ENCODE results near the gene NRG2.

GRCh38 chr5:140024928-140025327, 18.2 kb downstream of the NRG2 start:
- no peak for TF ChIP-seq CTCF (IDR thresholded peaks at IDR 0.05; ENCODE audit: insufficient read depth, low read length, poor library complexity, severe bottlenecking)
- no peak for TF ChIP-seq EZH2phosphoT487 (conservative IDR thresholded peaks at IDR 0.05; ENCODE audit: low read length)
